H1 (cell line): ENCODE data around the gene MED12L. TPM values are rescaled to one million over a fixed set of nuclear protein-coding genes. Genes with fewer than 3 reads are reported as not detected.

ENCODE experiments used
- CTCF ChIA-PET: fragments of 300-600 bp; sonication (Branson Sonifier 250); formaldehyde crosslinking; loops from one replicate; lab custom pipeline; 2021; ENCODE audit not compliant: partially characterized antibody; lab: Charles Lee
- POLR2A ChIA-PET: fragments of 300-600 bp; sonication (Branson Sonifier 250); formaldehyde crosslinking; loops from one replicate; lab custom pipeline; 2021; ENCODE audit warnings: inconsistent platforms; ENCODE audit not compliant: partially characterized antibody; lab: Charles Lee
- DNase-seq, 2 experiments: peaks; one replicate each; pipeline versions ENCODE4 v3.0.0 to v3.0.0-alpha.2; 2010 to 2022; ENCODE audit warnings: low spot score in 2 of 2, low read depth in 1 of 2, mixed read lengths in 1 of 2
- FAIRE-seq: peaks from 2 replicates; lab custom pipeline; 2011; peaks lifted over from hg19 to GRCh38; lab: Jason Lieb, UNC
- H2AFZ ChIP-seq: 2 replicates; pipeline ENCODE4 v1.8.1; 2012; ENCODE audit warnings: low read length, inconsistent platforms
- H2AK5ac ChIP-seq: 2 replicates; pipeline ENCODE4 v1.6.1; 2013; ENCODE audit warnings: low read depth, low read length
- H2BK120ac ChIP-seq: replicated peaks from 2 replicates; pipeline ENCODE3; 2013; ENCODE audit warnings: low read depth, low read length, inconsistent platforms
- H2BK12ac ChIP-seq: 2 replicates; pipeline ENCODE4 v1.6.1; 2013; ENCODE audit warnings: low read depth, low read length
- H2BK15ac ChIP-seq: 2 replicates; pipeline ENCODE4 v1.6.1; 2013; ENCODE audit warnings: low read length
- H2BK20ac ChIP-seq: 2 replicates; pipeline ENCODE4 v1.6.1; 2013; ENCODE audit warnings: low read length
- H2BK5ac ChIP-seq: 2 replicates; pipeline ENCODE4 v1.6.1; 2013; ENCODE audit warnings: low read depth, low read length
- H3K14ac ChIP-seq: 2 replicates; pipeline ENCODE4 v1.6.1; 2013; ENCODE audit warnings: inconsistent platforms; ENCODE audit not compliant: insufficient read length
- H3K18ac ChIP-seq: 2 replicates; pipeline ENCODE4 v1.6.1; 2013; ENCODE audit warnings: low read length; ENCODE audit errors: extremely low read depth
- H3K23ac ChIP-seq: 2 replicates; pipeline ENCODE4 v1.6.1; 2013; ENCODE audit warnings: inconsistent platforms; ENCODE audit not compliant: insufficient read length
- H3K23me2 ChIP-seq: 2 replicates; pipeline ENCODE4 v1.6.1; 2013; ENCODE audit warnings: low read depth, low read length
- H3K27ac ChIP-seq: 2 replicates; pipeline ENCODE4 v1.6.1; 2011; ENCODE audit warnings: low read depth, low read length, inconsistent platforms
- H3K27me3 ChIP-seq, 4 experiments: replicated peaks in 1 of 4; 1 replicate in 1 of 4; 2 replicates in 3 of 4; pipeline versions ENCODE4 v1.6.1 to v1.8.1; 2011 to 2013; ENCODE audit warnings: low read length in 3 of 4, mild to moderate bottlenecking in 3 of 4, inconsistent platforms in 2 of 4, mixed read lengths in 2 of 4, moderate library complexity in 1 of 4; ENCODE audit not compliant: control insufficient read depth in 3 of 4, insufficient read depth in 3 of 4; ENCODE audit errors: extremely low read depth in 1 of 4
- H3K36me3 ChIP-seq, 4 experiments: 2 replicates each; pipeline versions ENCODE4 v1.6.1 to v1.8.1; 2011 to 2013; ENCODE audit warnings: mild to moderate bottlenecking in 4 of 4, low read length in 3 of 4, moderate library complexity in 2 of 4, control low read depth in 1 of 4, inconsistent platforms in 1 of 4; ENCODE audit not compliant: insufficient read depth in 4 of 4, control insufficient read depth in 2 of 4
- H3K4ac ChIP-seq: replicated peaks from 2 replicates; pipeline ENCODE3; 2013; ENCODE audit warnings: low read length, low read depth, mixed read lengths, inconsistent platforms; ENCODE audit not compliant: insufficient read length
- H3K4me1 ChIP-seq, 4 experiments: replicated peaks in 1 of 4; 1 replicate in 1 of 4; 2 replicates in 3 of 4; pipeline versions ENCODE4 v1.6.1 to v1.8.1; 2011 to 2013; ENCODE audit warnings: low read length in 3 of 4, inconsistent platforms in 2 of 4, mixed read lengths in 1 of 4; ENCODE audit not compliant: insufficient read depth in 4 of 4, control insufficient read depth in 3 of 4
- H3K4me2 ChIP-seq, 2 experiments: 2 replicates each; pipeline versions ENCODE4 v1.6.1 to v1.8.1; 2011 to 2013; ENCODE audit warnings: low read depth in 2 of 2, low read length in 2 of 2, control low read depth in 1 of 2, inconsistent platforms in 1 of 2, mild to moderate bottlenecking in 1 of 2; ENCODE audit not compliant: insufficient read depth in 1 of 2
- H3K4me3 ChIP-seq, 4 experiments: fragments of 200-600, 300-600 bp in 1 of 4; sonication (generic), shearing (Covaris generic), sonication (Bioruptor Twin) in 1 of 4; 2 replicates each; pipeline versions ENCODE4 v1.5.1 to v1.8.1; 2011 to 2016; ENCODE audit warnings: low read length in 4 of 4, low read depth in 3 of 4, control low read depth in 2 of 4, inconsistent platforms in 2 of 4, mild to moderate bottlenecking in 2 of 4, mixed read lengths in 1 of 4, moderate library complexity in 1 of 4; ENCODE audit not compliant: insufficient read depth in 2 of 4; ENCODE audit errors: extremely low read depth in 1 of 4
- H3K56ac ChIP-seq: replicated peaks from 2 replicates; pipeline ENCODE3; 2013; ENCODE audit warnings: low read depth, mild to moderate bottlenecking, mixed read lengths, low read length, inconsistent platforms; ENCODE audit not compliant: insufficient read length
- H3K79me1 ChIP-seq: 2 replicates; pipeline ENCODE4 v1.6.1; 2013; ENCODE audit warnings: low read depth, low read length, control low read depth
- H3K79me2 ChIP-seq, 2 experiments: 2 replicates each; pipeline versions ENCODE4 v1.6.1 to v1.8.1; 2012 to 2013; ENCODE audit warnings: low read length in 2 of 2, mild to moderate bottlenecking in 2 of 2, inconsistent platforms in 1 of 2; ENCODE audit not compliant: insufficient read depth in 2 of 2, control insufficient read depth in 1 of 2
- H3K9ac ChIP-seq, 4 experiments: replicated peaks in 1 of 4; 1 replicate in 1 of 4; 2 replicates in 3 of 4; pipeline versions ENCODE4 v1.6.1 to v1.8.1; 2011 to 2013; ENCODE audit warnings: low read depth in 3 of 4, low read length in 3 of 4, control low read depth in 2 of 4, mild to moderate bottlenecking in 2 of 4, moderate library complexity in 2 of 4, inconsistent platforms in 1 of 4; ENCODE audit errors: extremely low read depth in 1 of 4
- H3K9me3 ChIP-seq, 2 experiments: 2 replicates each; pipeline versions ENCODE4 v1.6.1 to v1.8.1; 2012 to 2013; ENCODE audit warnings: mild to moderate bottlenecking in 2 of 2, moderate library complexity in 2 of 2, control low read depth in 1 of 2, inconsistent platforms in 1 of 2, low read depth in 1 of 2, low read length in 1 of 2, mixed read lengths in 1 of 2; ENCODE audit not compliant: insufficient read depth in 2 of 2
- H4K20me1 ChIP-seq, 2 experiments: replicated peaks in 1 of 2; 2 replicates each; pipeline versions ENCODE3 to v1.8.1; 2011 to 2013; ENCODE audit warnings: inconsistent platforms in 2 of 2, low read length in 2 of 2, mild to moderate bottlenecking in 1 of 2; ENCODE audit not compliant: insufficient read depth in 2 of 2, control insufficient read depth in 1 of 2
- H4K5ac ChIP-seq: 2 replicates; pipeline ENCODE4 v1.6.1; 2013; ENCODE audit warnings: low read length, low read depth, mixed read lengths, inconsistent platforms; ENCODE audit not compliant: insufficient read length
- H4K8ac ChIP-seq: 2 replicates; pipeline ENCODE4 v1.8.0; 2013; ENCODE audit warnings: mild to moderate bottlenecking, moderate library complexity, low read length, inconsistent platforms; ENCODE audit not compliant: insufficient read depth; ENCODE audit errors: extremely low read depth
- H4K91ac ChIP-seq: replicated peaks from 2 replicates; pipeline ENCODE3; 2013; ENCODE audit warnings: low read length, mixed read lengths, inconsistent platforms; ENCODE audit not compliant: insufficient read length
- BACH1 ChIP-seq: IDR thresholded peaks from 2 replicates; pipeline ENCODE4 v1.6.1; 2012; ENCODE audit warnings: low read length, improper control_type of control experiment
- CBX8 ChIP-seq: fragments of 300-800, 300-1000 bp; sonication (generic); IDR thresholded peaks from 2 replicates; pipeline ENCODE4 v1.7.1; 2016; ENCODE audit warnings: low read depth, low read length, borderline replicate concordance
- KDM5A ChIP-seq: fragments of 200-600 bp; IDR thresholded peaks from 2 replicates; pipeline ENCODE4 v1.7.1; 2012; ENCODE audit warnings: mild to moderate bottlenecking, low read length, inconsistent platforms, mixed read lengths
- RBBP5 ChIP-seq: IDR thresholded peaks from 2 replicates; pipeline ENCODE4 v1.7.1; 2012; ENCODE audit warnings: low read depth, mild to moderate bottlenecking, inconsistent platforms, low read length, moderate library complexity, borderline replicate concordance
- TBP ChIP-seq: IDR thresholded peaks from 2 replicates; pipeline ENCODE4 v1.6.1; 2011; ENCODE audit warnings: low read depth, low read length, improper control_type of control experiment
- WGBS, 2 experiments: shearing (Covaris generic) in 1 of 2; methylation state at CpG; one replicate each; pipeline versions ENCODE4 v1.1.6 to v1.1.7; 2013 to 2015; ENCODE audit warnings: low lambda C conversion rate in 2 of 2, mixed read lengths in 2 of 2, inconsistent platforms in 1 of 2, low coverage in 1 of 2, missing lambda C conversion rate in 1 of 2; ENCODE audit not compliant: insufficient replicate concordance in 2 of 2, insufficient coverage in 1 of 2, insufficient read length in 1 of 2; ENCODE audit errors: extremely low coverage in 1 of 2, missing lambda C conversion rate in 1 of 2; 5-methylcytosine and 5-hydroxymethylcytosine counted together
- polyA plus RNA-seq, 7 experiments: library from polyadenylated mRNA; depleted of rRNA in 3 of 7; stranded (reverse) in 5 of 7; unstranded in 2 of 7; fragments of >200 nt in 5 of 7; fragments of 200-250 nt in 2 of 7; gene quantifications; 1 replicate in 5 of 7; 2 replicates in 1 of 7; 4 replicates in 1 of 7; pipeline versions ENCODE4 v1.2.1 to v1.2.3, GENCODE V29; 2011 to 2013; ENCODE audit warnings: missing spikeins in 2 of 7, mixed read lengths in 2 of 7
- total RNA-seq: library from RNA; stranded (reverse); fragmentation: NEBNext Ultra II Directional; extraction: Animal tissue kit (Norgen Biotek cat#: 25700); gene quantifications from 2 replicates; pipeline ENCODE4 v1.2.1, GENCODE V29; 2021
- TF ChIP-seq, protein P1 (sequence below): IDR thresholded peaks from 2 replicates; pipeline ENCODE4 v1.6.1; 2012; ENCODE audit warnings: low read length, inconsistent platforms

MED12L gene
- total and polyA plus RNA-seq, 2 of the 8 experiments (the other 6 are each of a cell fraction or from before 2014, with no cell fraction given), result 3.6 to 26.2 TPM

DNA sequence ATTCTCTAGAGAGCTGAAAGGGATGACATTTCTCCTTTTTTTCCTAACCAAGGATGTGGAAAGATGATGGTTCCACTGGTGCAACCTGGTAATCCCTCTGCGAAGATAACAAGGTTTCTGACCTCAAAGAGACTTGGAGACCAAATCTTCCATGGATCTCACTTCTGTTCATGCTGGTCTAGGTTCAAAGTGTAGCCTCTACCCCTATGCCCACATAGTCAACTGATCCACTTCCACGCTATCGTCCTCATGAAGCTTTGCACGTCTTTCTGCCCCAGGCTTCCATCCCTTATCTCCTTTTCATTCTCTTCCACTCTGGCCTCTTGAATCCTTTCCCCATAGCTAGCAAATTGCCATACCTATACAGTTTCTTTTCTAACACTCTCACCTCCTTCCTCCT is 8.8 kb upstream of the MED12L start:
- no peak overlapping the region for H2BK12ac ChIP-seq
- peaks cover 0 to 3% (median 0%) of the 10 kb centered on the region in 4 experiments; a peak in 1 of 7 replicates for H3K27me3 ChIP-seq
- no peak overlapping the region for H2BK120ac ChIP-seq
- H3K14ac ChIP-seq, result no peak overlapping the region
- no peak overlapping the region for H4K5ac ChIP-seq
- no peak overlapping the region for H3K9ac ChIP-seq
- ChIA-PET CTCF (interaction anchor here (0.8 to 2.1 kb wide), 7 partner anchors 8 to 151 kb away, joined by 3 to 7 read pairs (median 4); no protein-coding TSS in a partner anchor), POLR2A (no interaction called here)
- no peak for DNase-seq
- no peak overlapping the region for H2BK20ac ChIP-seq
- no peaks in the 10 kb centered on the region for H3K9me3 ChIP-seq
- H3K79me1 ChIP-seq, result no peaks in the 10 kb centered on the region
- no peak overlapping the region for H3K4me2 ChIP-seq
- FAIRE-seq, result no peak
- H2AK5ac ChIP-seq, result no peak overlapping the region
- H3K27ac ChIP-seq, result no peak overlapping the region
- no peak overlapping the region for H2BK15ac ChIP-seq
- no peak overlapping the region for H3K4me3 ChIP-seq
- no peaks in the 10 kb centered on the region for H3K4me1 ChIP-seq
- H4K91ac ChIP-seq, result no peak overlapping the region
- H2AFZ ChIP-seq, result no peak overlapping the region
- no peak overlapping the region for H3K23ac ChIP-seq
- no peak overlapping the region for H2BK5ac ChIP-seq
- H3K36me3 ChIP-seq, result no peaks in the 10 kb centered on the region
- H3K18ac ChIP-seq, result no peak overlapping the region
- H3K4ac ChIP-seq, result no peak overlapping the region
- no peaks in the 10 kb centered on the region for H3K79me2 ChIP-seq
- WGBS, 2 experiments, result 81% methylated on average over 4 of the region's 4 CpGs; no CpG with 5 or more reads in 1 of the 2 experiments
- no peak overlapping the region for H3K56ac ChIP-seq
- H4K20me1 ChIP-seq, result no peaks in the 10 kb centered on the region
- no peak overlapping the region for H4K8ac ChIP-seq
- H3K23me2 ChIP-seq, result no peaks in the 10 kb centered on the region
- TF ChIP-seq TBP, result no peak
- TF ChIP-seq BACH1, result no peak
- TF ChIP-seq CBX8, result no peak
- TF ChIP-seq KDM5A, result no peak
- TF ChIP-seq, protein P1, sequence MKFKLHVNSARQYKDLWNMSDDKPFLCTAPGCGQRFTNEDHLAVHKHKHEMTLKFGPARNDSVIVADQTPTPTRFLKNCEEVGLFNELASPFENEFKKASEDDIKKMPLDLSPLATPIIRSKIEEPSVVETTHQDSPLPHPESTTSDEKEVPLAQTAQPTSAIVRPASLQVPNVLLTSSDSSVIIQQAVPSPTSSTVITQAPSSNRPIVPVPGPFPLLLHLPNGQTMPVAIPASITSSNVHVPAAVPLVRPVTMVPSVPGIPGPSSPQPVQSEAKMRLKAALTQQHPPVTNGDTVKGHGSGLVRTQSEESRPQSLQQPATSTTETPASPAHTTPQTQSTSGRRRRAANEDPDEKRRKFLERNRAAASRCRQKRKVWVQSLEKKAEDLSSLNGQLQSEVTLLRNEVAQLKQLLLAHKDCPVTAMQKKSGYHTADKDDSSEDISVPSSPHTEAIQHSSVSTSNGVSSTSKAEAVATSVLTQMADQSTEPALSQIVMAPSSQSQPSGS, result no peak
- TF ChIP-seq RBBP5, result no peak
